K562 (cell line): Measurements from ENCODE around the gene ROR2. TPM values are rescaled to one million over a fixed set of nuclear protein-coding genes. Genes with fewer than 3 reads are reported as not detected.

Experiments used
- ATAC-seq: fragments of 200-7000 bp; cut with Tn5 transposase; 3 replicates; pipeline ENCODE4 v1.9.1; 2020; ENCODE audit warnings: moderate library complexity
- BruUV-seq: library from RNA; stranded (reverse); fragments of 400-500 nt; replicated peaks from 2 replicates; lab custom pipeline; 2021; lab: Mats Ljungman, UMichigan
- CTCF ChIA-PET: fragments of 300-600 bp; formaldehyde crosslinking; extraction: SDS; loops from one replicate; lab custom pipeline; 2021; ENCODE audit warnings: low intra/inter-chr PET ratio; lab: Yijun Ruan, JAX
- POLR2A ChIA-PET: fragments of 300-600, 350-650 bp; sonication (Branson Sonifier 250); formaldehyde crosslinking; extraction: SDS; loops from one replicate; lab custom pipeline; 2021; ENCODE audit warnings: antibody characterized with exemption, inconsistent platforms; lab: Yijun Ruan, JAX
- DNase-seq, 4 experiments: peaks; one replicate each; pipeline versions ENCODE4 v3.0.0 to v3.0.0-alpha.2; 2011 to 2018; ENCODE audit warnings: low spot score in 3 of 4, mixed read lengths in 3 of 4; ENCODE audit errors: extremely low read depth in 1 of 4
- FAIRE-seq: peaks from 2 replicates; lab custom pipeline; 2011; peaks lifted over from hg19 to GRCh38; lab: Jason Lieb, UNC
- H2AFZ ChIP-seq: 2 replicates; pipeline ENCODE4 v1.6.0; 2011; ENCODE audit warnings: low read depth, low read length, control low read depth, inconsistent platforms
- H3K27ac ChIP-seq: fragments of 200-600 bp; 3 replicates; pipeline ENCODE4 v1.8.0; 2011; ENCODE audit warnings: low read depth, mild to moderate bottlenecking, control low read depth, inconsistent platforms, low read length, moderate library complexity, mixed read lengths; ENCODE audit errors: extremely low read depth
- H3K27me3 ChIP-seq, 2 experiments: fragments of 300-600 bp in 1 of 2; 2 replicates in 1 of 2; 3 replicates in 1 of 2; pipeline versions ENCODE4 v1.6.0 to v1.8.0; 2011; ENCODE audit warnings: inconsistent platforms in 2 of 2, low read length in 2 of 2, mild to moderate bottlenecking in 1 of 2, mixed read lengths in 1 of 2, moderate library complexity in 1 of 2; ENCODE audit not compliant: control insufficient read depth in 2 of 2, insufficient read depth in 2 of 2
- H3K36me3 ChIP-seq: fragments of 300-600 bp; 3 replicates; pipeline ENCODE4 v1.8.0; 2011; ENCODE audit warnings: mild to moderate bottlenecking, low read length, inconsistent platforms; ENCODE audit not compliant: control insufficient read depth, insufficient read depth
- H3K4me1 ChIP-seq, 2 experiments: fragments of 200-600 bp in 1 of 2; replicated peaks in 1 of 2; 2 replicates in 1 of 2; 3 replicates in 1 of 2; pipeline versions ENCODE4 v1.5.1 to v1.8.0; 2011; ENCODE audit warnings: inconsistent platforms in 2 of 2, low read length in 2 of 2, mild to moderate bottlenecking in 1 of 2, mixed read lengths in 1 of 2, moderate library complexity in 1 of 2; ENCODE audit not compliant: control insufficient read depth in 2 of 2, insufficient read depth in 2 of 2
- H3K4me2 ChIP-seq: 2 replicates; pipeline ENCODE4 v1.6.1; 2011; ENCODE audit warnings: low read length, control low read depth, inconsistent platforms, mixed read lengths; ENCODE audit not compliant: insufficient read depth
- H3K4me3 ChIP-seq: fragments of 200-600 bp; sonication (generic), shearing (Covaris generic); 2 replicates; pipeline ENCODE4 v1.5.1; 2016; ENCODE audit warnings: control low read depth, inconsistent platforms
- H3K79me2 ChIP-seq: fragments of 200-600 bp; 3 replicates; pipeline ENCODE4 v1.8.0; 2011; ENCODE audit warnings: low read length, inconsistent platforms; ENCODE audit not compliant: control insufficient read depth, insufficient read depth
- H3K9ac ChIP-seq, 2 experiments: 2 replicates each; pipeline versions ENCODE4 v1.6.0 to v1.6.1; 2011; ENCODE audit warnings: low read depth in 2 of 2, low read length in 2 of 2, control low read depth in 1 of 2, inconsistent platforms in 1 of 2, mild to moderate bottlenecking in 1 of 2, mixed read lengths in 1 of 2; ENCODE audit not compliant: insufficient read depth in 1 of 2
- H3K9me1 ChIP-seq: one replicate; pipeline ENCODE4 v1.6.0; 2011; ENCODE audit warnings: inconsistent platforms, mild to moderate bottlenecking, low read length, moderate library complexity; ENCODE audit not compliant: control insufficient read depth, insufficient read depth
- H3K9me3 ChIP-seq: replicated peaks from 2 replicates; pipeline ENCODE4 v1.5.1; 2011; ENCODE audit warnings: low read depth, low read length, inconsistent platforms; ENCODE audit not compliant: control insufficient read depth, insufficient read depth
- H4K20me1 ChIP-seq: replicated peaks from 2 replicates; pipeline ENCODE4 v1.6.1; 2011; ENCODE audit warnings: low read length, inconsistent platforms, mixed read lengths; ENCODE audit not compliant: control insufficient read depth, insufficient read depth
- ARID1B ChIP-seq: fragments of 450-650 bp; IDR thresholded peaks from 2 replicates; pipeline ENCODE4 v1.6.1; 2016; ENCODE audit warnings: antibody characterized with exemption, mild to moderate bottlenecking, inconsistent platforms
- CBX1 ChIP-seq: sonication (generic); IDR thresholded peaks from 2 replicates; pipeline ENCODE4 v1.6.1; 2016; ENCODE audit warnings: antibody characterized with exemption, low read depth, mild to moderate bottlenecking
- CEBPZ ChIP-seq: fragments of 150-350 bp; IDR thresholded peaks from 2 replicates; pipeline ENCODE4 v1.6.1; 2014; ENCODE audit warnings: low read depth, mild to moderate bottlenecking, low read length, borderline replicate concordance
- EP300 ChIP-seq: IDR thresholded peaks from 2 replicates; pipeline ENCODE4 v1.6.1; 2012; ENCODE audit warnings: low read length, improper control_type of control experiment
- ILK ChIP-seq: fragments of 450-650 bp; IDR thresholded peaks from 2 replicates; pipeline ENCODE4 v1.6.1; 2016; ENCODE audit warnings: missing genetic modification characterization, low read depth, mild to moderate bottlenecking, missing compliant biosample characterization, moderate library complexity, borderline replicate concordance
- NFXL1 ChIP-seq: fragments of 450-650 bp; formaldehyde crosslinking; IDR thresholded peaks from 2 replicates; pipeline ENCODE4 v1.4.0; 2021; ENCODE audit warnings: mild to moderate bottlenecking
- POLR2A ChIP-seq: fragments of 450-650 bp; conservative IDR thresholded peaks from 2 replicates; pipeline ENCODE4 v1.6.1; 2016
- POLR2B ChIP-seq: fragments of 450-650 bp; IDR thresholded peaks from 2 replicates; pipeline ENCODE4 v1.6.1; 2018; ENCODE audit warnings: low read depth; ENCODE audit not compliant: partially characterized antibody
- RUNX1 ChIP-seq: sonication (generic); IDR thresholded peaks from 2 replicates; pipeline ENCODE4 v1.6.1; 2016; ENCODE audit warnings: antibody characterized with exemption, low read depth
- TEAD4 ChIP-seq, 2 experiments: sonication (generic) in 1 of 2; formaldehyde crosslinking in 1 of 2; IDR thresholded peaks; 2 replicates each; pipeline versions ENCODE4 v1.6.1 to v1.8.0; 2012 to 2022; ENCODE audit warnings: borderline replicate concordance in 1 of 2, inconsistent platforms in 1 of 2, low read length in 1 of 2, mild to moderate bottlenecking in 1 of 2, missing genetic modification reagents in 1 of 2
- UBTF ChIP-seq, 2 experiments: IDR thresholded peaks; 2 replicates each; pipeline ENCODE4 v1.6.1; 2012; ENCODE audit warnings: improper control_type of control experiment in 2 of 2, low read depth in 2 of 2, low read length in 2 of 2, borderline replicate concordance in 1 of 2
- ZNF124 ChIP-seq: sonication (generic); formaldehyde crosslinking; IDR thresholded peaks from 2 replicates; pipeline ENCODE4 v1.8.1; 2022; ENCODE audit warnings: missing genetic modification reagents
- ZNF347 ChIP-seq: fragments of 450-650 bp; formaldehyde crosslinking; IDR thresholded peaks from 2 replicates; pipeline ENCODE4 v1.4.0; 2020; ENCODE audit warnings: low read depth, mild to moderate bottlenecking, moderate library complexity
- ZNF696 ChIP-seq: fragments of 250-450 bp; sonication (Bioruptor Pico); conservative IDR thresholded peaks from 2 replicates; pipeline ENCODE4 v1.4.0; 2020; ENCODE audit warnings: mild to moderate bottlenecking, moderate library complexity
- ZSCAN32 ChIP-seq: fragments of 450-650 bp; formaldehyde crosslinking; IDR thresholded peaks from 2 replicates; pipeline ENCODE4 v1.4.0; 2020; ENCODE audit warnings: mild to moderate bottlenecking, moderate library complexity
- WGBS: fragments of 100-300 bp; shearing (Covaris generic); methylation state at CpG from one replicate; pipeline ENCODE4 v1.1.6; 2016; ENCODE audit warnings: low coverage, mixed read lengths; ENCODE audit not compliant: insufficient coverage; ENCODE audit errors: missing lambda C conversion rate; 5-methylcytosine and 5-hydroxymethylcytosine counted together
- in situ Hi-C: fragments of 300-500 bp; cut with MboI; formaldehyde crosslinking; loops from 4 replicates; pipeline ENCODE4 v1.15.0; 2018; ENCODE audit warnings: inconsistent platforms, mixed read lengths
- intact Hi-C: fragments of 100-400 bp; cut with micrococcal nuclease; formaldehyde crosslinking; loops from 2 replicates; pipeline ENCODE4 v1.14.2; 2022
- polyA plus RNA-seq, 8 experiments: library from polyadenylated mRNA; depleted of rRNA in 4 of 8; stranded (reverse) in 5 of 8; unstranded in 3 of 8; fragments of >200 nt; fragmentation: Nextera tagmentation in 2 of 8; fragmentation: Illumina TruSeq in 1 of 8; extraction: Ambion mirVana in 2 of 8; extraction: Trizol in 1 of 8; gene quantifications; 2 replicates each; pipeline versions ENCODE4 v1.2.1 to v1.2.3, GENCODE V29; 2011 to 2014; ENCODE audit warnings: inconsistent platforms in 1 of 8, missing spikeins in 1 of 8
- total RNA-seq, 7 experiments: library from RNA; depleted of rRNA in 6 of 7; stranded (reverse); fragments of >200 nt in 6 of 7; fragmentation: Illumina TruSeq in 2 of 7; extraction: Trizol in 2 of 7; gene quantifications; 2 replicates each; pipeline versions ENCODE4 v1.2.1 to v1.2.3, GENCODE V29; 2011 to 2021; ENCODE audit warnings: low replicate concordance in 1 of 7

The ROR2 gene
- total and polyA plus RNA-seq, 9 of the 15 experiments (the other 6 are each of a cell fraction or from before 2014, with no cell fraction given), result 5.6 to 33.8 (median 15.3) TPM

GRCh38 chr9:91694081-91694870, 255.8 kb downstream of the ROR2 start (continued):
- TF ChIP-seq CBX1, result no peak
- no peak for TF ChIP-seq ZSCAN32 (CRISPR knock-in tag)
- no peak for TF ChIP-seq NFXL1 (CRISPR knock-in tag)
- no peak for TF ChIP-seq ZNF124
- no peak for TF ChIP-seq POLR2B
- TF ChIP-seq ARID1B, result no peak
- TF ChIP-seq RUNX1, result no peak
- TF ChIP-seq ZNF696 (CRISPR knock-in tag), result no peak
- no peak for TF ChIP-seq ZNF347 (CRISPR knock-in tag)

- 7% methylated on average over 7 of the region's 7 CpGs for WGBS
- ChIA-PET CTCF (no interaction called here), POLR2A (no interaction called here)
- Histone ChIP-seq H3K9me1 (no peaks in the 10 kb centered on the region), H3K4me1 (peaks cover 0 to 4% of the 10 kb centered on the region in 2 experiments; a peak in 1 of 5 replicates), H3K4me2 (no peak overlapping the region), H3K4me3 (no peak overlapping the region), H3K9me3 (no peaks in the 10 kb centered on the region), H3K27ac (no peak overlapping the region), H2AFZ (no peak overlapping the region), H3K9ac (no peak overlapping the region), H3K27me3 (peaks cover 3 to 8% of the 10 kb centered on the region in 2 experiments; a peak in 2 of 5 replicates), H4K20me1 (no peaks in the 10 kb centered on the region), H3K36me3 (no peaks in the 10 kb centered on the region), H3K79me2 (no peaks in the 10 kb centered on the region)
- no TSS peak for BruUV-seq
- in situ Hi-C loops (no loop called here), intact Hi-C loops (no loop called here)
- no peak for DNase-seq
- no peak for ATAC-seq
- FAIRE-seq, result no peak
- no peak for TF ChIP-seq POLR2A
- no peak for TF ChIP-seq UBTF (IDR thresholded peaks at IDR 0.05; ENCODE audit: borderline replicate concordance in 1 of 2, low read depth in 2 of 2, low read length in 2 of 2)
- TF ChIP-seq TEAD4 (IDR thresholded peaks at IDR 0.05; ENCODE audit: low read length), result no peak
- TF ChIP-seq TEAD4 (CRISPR knock-in tag; IDR thresholded peaks at IDR 0.05; ENCODE audit: borderline replicate concordance), result no peak
- TF ChIP-seq EP300, result no peak
- TF ChIP-seq CEBPZ, result no peak
- no peak for TF ChIP-seq ILK
Observed at GRCh38 chr9:91693226-91693625, 256.8 kb downstream of the ROR2 start.
